ENCODE results near the gene CLCF1.

Gene CLCF1

DNA sequence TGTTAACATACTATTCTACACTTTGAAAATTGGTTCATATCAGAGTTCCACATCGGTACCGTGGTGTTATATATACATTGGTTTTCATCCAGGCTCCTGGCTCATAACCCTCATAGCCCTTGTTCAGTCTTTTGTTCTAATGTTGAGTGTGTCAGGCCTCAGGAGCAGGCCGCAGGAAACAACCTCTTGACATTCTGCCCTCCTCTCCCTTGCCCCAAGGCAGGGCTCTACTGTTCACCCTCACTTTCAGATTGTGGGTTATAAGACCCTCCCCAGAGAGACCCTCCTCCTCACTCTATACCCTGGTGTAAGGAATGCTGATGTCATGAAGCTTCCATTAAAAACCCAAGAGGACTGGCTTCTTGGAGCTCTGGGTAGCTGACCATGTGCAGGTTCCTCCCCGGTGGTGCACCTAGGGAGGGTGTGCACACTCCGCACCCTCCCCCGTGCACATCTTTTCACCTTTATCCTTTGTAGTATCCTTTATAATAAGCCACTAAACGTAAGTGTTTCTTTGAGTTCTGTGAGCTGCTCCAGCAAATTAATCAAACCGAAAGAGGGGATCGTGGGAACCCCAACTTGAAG, 58.0 kb downstream of the CLCF1 start:
- H3K27ac ChIP-seq, result no peak overlapping the region
- H3K27me3 ChIP-seq (ENCODE audit: insufficient read depth, low read depth, severe bottlenecking), result no peaks in the 10 kb centered on the region
- no peak for TF ChIP-seq CTCF (IDR thresholded peaks at IDR 0.05; ENCODE audit: low read depth, low read length)
- no peak overlapping the region for H3K4me3 ChIP-seq (ENCODE audit: low read depth, low read length)
- no peaks in the 10 kb centered on the region for H3K9me3 ChIP-seq (ENCODE audit: severe bottlenecking)
- no peaks in the 10 kb centered on the region for H3K36me3 ChIP-seq
- no peak for DNase-seq

- Histone ChIP-seq H3K27ac (no peak overlapping the region), H3K4me3 (ENCODE audit: low read depth, low read length) (no peak overlapping the region), H3K27me3 (ENCODE audit: insufficient read depth, low read depth, severe bottlenecking) (no peaks in the 10 kb centered on the region), H3K36me3 (peaks cover 8% of the 10 kb centered on the region), H3K9me3 (ENCODE audit: severe bottlenecking) (no peaks in the 10 kb centered on the region)
- no peak for TF ChIP-seq CTCF (IDR thresholded peaks at IDR 0.05; ENCODE audit: low read depth, low read length)
- DNase-seq, result no peak
These were observed 59.2 kb downstream of the CLCF1 start for GRCh38 chr11:67314218-67314617.
